Erythroblast (primary cell): ENCODE results near the gene CCNB2.

ENCODE experiments used
- GATA1 ChIP-seq: IDR thresholded peaks from 2 replicates; pipeline ENCODE4 v1.6.1; 2011; ENCODE audit warnings: low read depth, mild to moderate bottlenecking, control low read depth, low read length, moderate library complexity
- POLR2A ChIP-seq: IDR thresholded peaks from 2 replicates; pipeline ENCODE4 v1.6.1; 2011; ENCODE audit warnings: mild to moderate bottlenecking, low read length

DNA sequence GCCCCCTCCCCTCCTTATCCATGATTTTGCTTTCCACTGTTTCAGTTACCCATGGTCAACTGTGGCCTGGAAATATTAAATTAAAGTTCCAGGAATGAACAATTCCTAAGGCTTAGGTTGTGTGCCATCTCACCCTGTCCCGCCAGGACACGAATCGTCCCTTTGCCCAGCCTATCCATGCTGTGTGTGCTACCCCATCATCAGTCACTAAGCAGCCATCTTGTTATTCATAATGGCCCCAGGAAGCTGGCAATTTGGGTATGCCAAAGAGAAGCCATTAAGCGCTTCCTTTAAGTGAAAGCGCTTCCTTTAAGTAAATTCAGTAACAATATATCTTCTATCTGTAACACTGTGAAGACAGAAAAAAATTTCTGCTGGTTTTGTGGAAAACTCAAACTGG lies 52.5 kb downstream of the CCNB2 start:
- TF ChIP-seq POLR2A (no peak), GATA1 (no peak)
